ENCODE measurements around the gene MIGA2.
"Not testable (repeated sequence)": the region's sequence is repeated elsewhere in the genome, so short reads cannot be mapped to it uniquely, and the experiment has no call there.

MIGA2 gene, protein sequence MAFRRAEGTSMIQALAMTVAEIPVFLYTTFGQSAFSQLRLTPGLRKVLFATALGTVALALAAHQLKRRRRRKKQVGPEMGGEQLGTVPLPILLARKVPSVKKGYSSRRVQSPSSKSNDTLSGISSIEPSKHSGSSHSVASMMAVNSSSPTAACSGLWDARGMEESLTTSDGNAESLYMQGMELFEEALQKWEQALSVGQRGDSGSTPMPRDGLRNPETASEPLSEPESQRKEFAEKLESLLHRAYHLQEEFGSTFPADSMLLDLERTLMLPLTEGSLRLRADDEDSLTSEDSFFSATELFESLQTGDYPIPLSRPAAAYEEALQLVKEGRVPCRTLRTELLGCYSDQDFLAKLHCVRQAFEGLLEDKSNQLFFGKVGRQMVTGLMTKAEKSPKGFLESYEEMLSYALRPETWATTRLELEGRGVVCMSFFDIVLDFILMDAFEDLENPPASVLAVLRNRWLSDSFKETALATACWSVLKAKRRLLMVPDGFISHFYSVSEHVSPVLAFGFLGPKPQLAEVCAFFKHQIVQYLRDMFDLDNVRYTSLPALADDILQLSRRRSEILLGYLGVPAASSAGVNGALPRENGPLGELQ

DNA sequence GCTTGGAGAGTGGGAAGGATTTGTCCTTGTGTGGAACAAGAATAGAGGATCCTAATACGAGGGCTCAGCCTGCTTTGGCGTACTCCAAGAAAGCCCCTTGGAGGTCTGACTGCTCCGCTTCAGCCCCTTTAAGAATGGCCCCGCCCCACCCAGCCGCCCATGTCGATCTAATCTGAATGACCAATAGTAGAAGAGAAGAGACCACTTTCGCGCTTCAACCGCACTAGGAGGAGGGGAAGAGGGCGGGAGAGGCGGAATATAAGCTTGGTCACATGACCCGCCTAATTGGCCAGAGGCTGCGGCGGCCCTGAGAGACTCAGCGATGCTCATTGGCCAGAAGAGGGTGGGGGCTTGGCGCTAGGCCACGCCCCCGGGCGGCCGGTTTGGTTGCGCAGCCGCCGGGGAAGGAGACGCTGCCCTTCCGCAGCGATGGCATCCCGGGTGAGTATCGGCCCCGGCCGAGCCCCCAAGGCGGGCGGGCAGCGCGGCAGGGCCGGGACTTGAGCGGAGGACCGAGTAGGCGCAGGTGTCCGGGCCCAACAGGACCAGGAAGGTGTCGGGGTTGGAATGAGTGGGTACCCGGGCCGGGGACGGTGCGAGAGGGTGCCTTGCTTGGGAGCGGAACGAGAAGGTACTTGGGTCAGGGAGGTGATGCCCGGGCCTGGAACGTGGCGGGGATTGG lies at the start of gene MIGA2:
Gene MIGA2 (plus strand): TSS at position 386 of the 682 bp plus-strand sequence. CDS start 3,969 bp downstream, outside the sequence.
- peak; percentile 94 for DNase-seq (ENCODE audit: low read depth)

DNA sequence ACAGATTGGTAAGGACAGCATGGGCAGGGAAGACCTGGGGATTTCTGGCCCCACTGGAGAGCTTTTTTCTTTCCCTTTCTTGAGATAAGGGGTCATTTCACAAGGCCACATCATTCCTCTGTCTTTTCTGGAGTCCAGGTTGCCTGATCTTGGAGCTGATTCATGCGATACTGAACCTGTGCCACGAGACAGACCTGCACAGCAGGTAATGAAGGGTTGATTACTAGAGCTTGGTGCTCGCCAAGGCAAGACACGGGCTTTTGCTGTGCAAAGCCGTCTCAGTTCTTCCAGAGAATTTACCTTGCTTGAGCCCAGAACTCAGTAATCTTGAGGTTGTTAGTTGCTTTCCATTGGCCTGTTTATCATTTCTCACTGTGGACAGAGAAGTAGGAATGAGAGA lies 49.8 kb upstream of the MIGA2 start:
- no peak for DNase-seq (ENCODE audit: low read depth)

DNA sequence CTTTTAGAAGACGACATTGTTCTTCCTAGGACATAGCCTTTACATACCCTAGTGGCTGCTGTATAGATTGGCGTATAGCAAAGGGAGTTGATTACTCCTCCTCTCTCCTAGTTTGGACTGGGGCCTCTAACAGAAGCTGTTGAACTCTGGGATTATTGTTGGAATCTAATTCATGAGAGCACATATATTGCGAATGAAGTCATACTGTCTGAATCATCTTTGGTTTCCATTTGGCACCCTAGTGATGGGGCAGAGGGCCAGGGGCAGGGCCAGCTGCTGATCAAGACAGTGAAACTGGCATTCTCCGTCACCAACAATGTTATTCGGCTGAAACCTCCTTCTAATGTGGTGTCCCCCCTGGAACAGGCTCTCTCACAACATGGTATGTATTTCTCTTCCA lies 48.6 kb upstream of the MIGA2 start:
- DNase-seq (ENCODE audit: low read depth), result peak; percentile 56

DNA sequence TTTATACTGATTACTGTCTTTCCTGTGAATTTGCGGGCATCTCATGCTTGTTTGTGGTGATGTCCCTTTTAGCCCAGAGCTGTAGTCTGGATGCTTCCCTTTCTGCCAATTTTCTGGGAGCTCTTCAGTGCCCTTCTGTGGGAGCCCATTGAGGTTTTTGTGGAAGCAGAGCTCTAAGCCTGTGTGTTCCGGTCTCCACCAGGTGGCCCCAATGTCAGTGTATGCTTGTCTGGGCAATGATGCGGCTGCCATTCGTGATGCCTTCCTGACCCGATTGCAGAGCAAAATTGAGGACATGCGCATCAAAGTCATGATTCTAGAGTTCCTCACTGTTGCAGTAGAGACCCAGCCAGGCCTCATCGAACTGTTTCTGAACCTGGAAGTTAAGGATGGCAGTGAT lies 43.4 kb upstream of the MIGA2 start:
- no peak for DNase-seq (ENCODE audit: low read depth)

DNA sequence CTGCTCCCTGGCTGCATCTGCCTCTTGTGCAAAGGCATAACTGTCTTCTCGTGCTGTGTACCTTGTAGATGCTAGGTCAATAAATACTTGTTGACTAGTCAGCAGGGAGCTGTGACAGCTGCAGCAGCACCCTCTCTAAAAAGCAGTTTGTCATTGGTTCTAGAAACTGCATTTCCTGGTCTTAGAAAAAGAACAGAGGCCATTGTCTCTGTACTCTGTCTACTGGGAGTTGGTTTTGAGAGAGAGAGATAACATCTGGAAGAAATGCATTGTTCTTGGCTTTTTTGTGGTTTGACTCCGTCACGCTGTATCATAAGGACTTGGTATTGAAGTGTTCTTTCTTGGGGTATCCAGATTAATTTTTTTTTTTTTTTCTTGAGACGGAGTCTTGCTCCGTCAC lies 40.6 kb upstream of the MIGA2 start:
- no peak for DNase-seq (ENCODE audit: low read depth)

DNA sequence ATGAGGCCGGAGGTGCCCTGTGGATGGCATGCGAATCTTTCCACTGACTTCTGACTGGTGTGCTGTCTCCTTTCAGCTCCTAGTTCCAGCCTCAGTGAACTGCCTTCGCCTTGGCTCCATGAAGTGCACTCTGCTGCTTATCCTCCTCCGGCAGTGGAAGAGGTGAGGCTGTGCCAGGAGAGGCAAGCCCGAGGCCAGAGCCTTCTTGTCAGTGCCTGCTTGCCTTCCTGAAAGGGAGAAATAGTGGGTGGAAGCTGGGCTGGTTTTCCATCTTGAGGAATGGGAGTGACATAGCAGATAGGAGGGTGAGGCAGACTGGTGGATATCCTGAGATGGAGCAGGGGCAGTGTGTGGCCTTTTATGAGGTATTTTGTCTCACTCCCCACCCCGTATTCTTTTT lies 38.0 kb upstream of the MIGA2 start:
- DNase-seq (ENCODE audit: low read depth), result no peak

DNA sequence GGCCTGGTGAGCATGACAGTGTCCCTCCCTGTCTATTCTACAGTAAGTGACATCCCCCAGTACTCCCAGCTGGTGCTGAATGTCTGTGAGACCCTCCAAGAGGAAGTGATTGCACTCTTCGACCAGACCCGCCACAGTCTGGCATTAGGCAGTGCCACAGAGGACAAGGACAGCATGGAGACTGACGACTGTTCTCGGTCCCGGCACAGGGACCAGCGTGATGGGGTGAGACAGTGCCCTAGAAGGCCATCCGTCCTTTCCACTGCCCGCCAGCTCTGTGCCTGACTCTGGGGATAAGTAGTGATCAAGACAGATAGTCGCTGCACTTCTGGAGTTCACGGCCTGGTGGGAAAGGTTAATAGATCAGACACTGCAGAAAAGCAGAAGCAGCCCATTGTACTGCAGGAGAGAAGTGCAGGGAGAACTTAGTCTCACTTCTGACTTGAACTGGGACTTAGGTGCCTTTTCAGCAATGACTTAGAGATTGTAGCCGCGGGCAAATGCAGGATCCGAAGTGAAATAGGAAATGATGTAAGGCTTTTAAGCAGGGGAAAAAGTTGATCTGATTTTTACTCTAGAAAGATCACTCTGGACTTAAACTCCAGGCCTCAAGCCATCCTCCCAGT lies 36.7 kb upstream of the MIGA2 start:
- DNase-seq (ENCODE audit: low read depth), result no peak

DNA sequence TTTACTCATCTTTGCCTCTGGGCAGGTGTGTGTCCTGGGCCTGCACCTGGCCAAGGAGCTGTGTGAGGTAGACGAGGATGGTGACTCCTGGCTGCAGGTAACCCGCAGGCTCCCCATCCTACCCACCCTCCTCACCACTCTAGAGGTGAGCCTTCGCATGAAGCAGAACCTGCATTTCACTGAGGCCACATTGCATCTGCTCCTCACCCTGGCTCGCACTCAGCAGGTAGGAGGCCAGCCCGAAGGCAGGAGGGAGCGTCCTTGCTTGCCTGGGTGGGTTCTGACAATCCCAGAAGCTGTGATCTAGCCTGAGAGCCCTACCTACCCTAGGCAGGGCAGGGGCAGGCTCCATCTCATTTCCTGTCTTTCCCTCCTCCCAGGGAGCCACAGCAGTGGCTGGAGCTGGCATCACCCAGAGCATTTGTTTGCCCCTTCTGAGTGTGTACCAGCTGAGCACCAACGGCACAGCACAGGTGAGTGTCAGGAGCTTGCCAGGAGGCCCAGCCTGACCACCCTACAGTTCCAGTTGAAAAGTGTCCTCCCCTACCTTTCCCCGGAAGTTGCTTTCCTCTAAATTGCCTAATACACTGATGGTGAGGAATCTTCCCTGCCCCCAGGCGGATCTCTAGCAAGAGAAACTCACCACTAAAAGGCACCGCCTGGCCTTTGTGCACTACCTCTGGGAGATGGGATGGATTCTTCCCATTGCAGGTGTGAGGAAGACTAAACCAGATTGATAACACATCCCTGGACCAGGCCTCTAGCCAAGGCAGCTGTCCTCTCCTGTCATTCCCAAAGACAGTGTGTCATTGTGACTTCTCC lies 34.7 kb upstream of the MIGA2 start:
- DNase-seq (ENCODE audit: low read depth), result no peak

DNA sequence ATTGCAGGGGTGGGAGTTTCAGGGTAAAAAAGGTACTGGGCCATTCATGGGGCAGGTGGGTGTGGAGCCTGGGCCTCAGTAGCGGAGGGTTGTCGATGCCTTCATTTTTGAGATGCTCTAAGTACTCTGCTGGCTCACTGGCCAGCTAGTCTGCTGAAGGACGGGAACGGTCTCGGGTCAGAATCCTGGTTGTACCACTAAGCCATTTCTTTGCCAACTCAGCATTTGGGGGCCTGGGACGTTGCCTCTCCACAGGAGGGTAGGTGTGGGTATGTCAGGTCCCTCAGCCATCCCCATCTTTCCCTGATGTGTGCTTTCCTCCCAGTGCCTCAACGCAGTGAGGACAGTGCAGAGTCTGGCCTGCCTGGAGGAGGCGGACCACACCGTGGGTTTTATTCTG lies 33.4 kb upstream of the MIGA2 start:
- DNase-seq (ENCODE audit: low read depth), result no peak

DNA sequence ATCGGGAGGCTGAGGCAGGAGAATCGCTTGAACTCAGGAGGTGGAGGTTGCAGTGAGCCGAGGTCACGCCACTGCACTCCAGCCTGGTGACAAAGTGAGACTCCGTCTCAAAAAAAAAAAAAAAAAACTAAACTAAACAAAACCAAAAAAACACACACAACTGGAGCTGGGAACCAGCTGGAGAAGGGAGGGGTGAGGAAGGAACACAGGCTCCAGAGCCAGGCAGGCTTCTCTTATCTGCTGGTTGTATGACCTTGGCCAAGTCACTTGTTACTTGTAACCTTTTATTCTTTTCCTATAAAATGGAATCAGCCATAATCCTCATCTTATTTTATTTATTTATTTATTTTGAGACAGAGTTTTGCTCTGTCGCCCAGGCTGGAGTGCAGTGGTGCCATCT lies 32.3 kb upstream of the MIGA2 start:
- DNase-seq (ENCODE audit: low read depth), result not testable (repeated sequence)

DNA sequence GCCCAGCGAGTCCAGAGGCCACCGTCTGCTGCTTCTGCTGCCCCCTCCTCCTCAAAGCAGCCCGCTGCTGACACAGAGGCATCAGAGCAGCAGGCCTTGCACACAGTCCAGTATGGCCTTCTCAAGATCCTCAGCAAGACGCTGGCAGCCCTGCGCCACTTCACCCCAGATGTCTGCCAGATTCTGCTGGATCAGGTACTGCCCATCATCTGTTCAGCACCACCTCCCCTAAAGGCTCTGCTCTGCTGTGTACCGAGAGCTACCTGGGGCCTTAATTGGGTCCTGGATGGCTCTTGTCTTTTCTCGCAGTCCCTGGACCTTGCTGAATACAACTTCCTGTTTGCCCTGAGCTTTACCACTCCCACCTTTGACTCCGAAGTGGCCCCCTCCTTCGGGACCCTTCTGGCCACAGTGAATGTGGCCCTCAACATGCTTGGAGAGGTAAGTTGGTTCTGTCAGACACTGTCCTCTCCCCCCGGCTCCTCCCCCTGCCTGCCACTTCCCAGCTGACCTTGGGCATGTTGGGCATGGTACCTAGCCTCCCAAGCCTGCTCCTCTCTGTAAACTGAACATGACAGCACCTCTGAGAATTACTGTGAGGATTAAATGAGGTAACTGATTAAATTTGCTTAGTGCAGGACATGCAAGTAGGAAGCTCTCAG lies 31.0 kb upstream of the MIGA2 start:
- no peak for DNase-seq (ENCODE audit: low read depth)

DNA sequence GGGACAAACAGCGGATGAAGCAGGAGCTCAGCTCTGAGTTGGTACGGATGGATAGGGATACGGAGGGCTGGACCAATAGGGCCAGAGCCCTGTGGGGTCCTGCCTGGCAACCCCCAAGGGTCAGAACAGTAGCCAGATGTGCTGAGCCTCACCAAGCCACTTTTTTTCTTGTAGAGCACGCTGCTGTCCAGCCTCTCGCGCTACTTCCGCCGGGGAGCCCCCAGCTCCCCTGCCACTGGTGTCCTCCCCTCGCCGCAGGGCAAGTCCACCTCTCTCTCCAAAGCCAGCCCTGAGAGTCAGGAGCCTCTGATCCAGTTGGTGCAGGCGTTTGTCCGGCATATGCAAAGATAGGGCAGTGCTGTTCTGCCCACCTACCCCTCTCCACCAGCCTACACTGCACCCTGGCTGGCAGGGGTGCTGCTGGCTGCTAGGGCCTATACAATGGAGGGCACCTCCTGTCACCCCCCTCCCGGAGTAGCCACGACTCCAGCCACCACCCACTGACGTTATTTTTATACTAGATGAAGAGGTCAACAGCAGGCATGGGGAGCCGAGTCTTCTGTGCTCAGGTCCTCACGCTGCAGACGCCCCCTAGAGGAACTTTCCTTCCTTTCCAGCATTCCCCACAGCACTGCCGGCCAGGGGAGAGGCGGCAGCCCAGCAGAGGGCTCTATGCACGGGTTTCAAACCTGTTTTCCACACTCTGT lies 29.9 kb upstream of the MIGA2 start:
- peak; percentile 27 for DNase-seq (ENCODE audit: low read depth)

DNA sequence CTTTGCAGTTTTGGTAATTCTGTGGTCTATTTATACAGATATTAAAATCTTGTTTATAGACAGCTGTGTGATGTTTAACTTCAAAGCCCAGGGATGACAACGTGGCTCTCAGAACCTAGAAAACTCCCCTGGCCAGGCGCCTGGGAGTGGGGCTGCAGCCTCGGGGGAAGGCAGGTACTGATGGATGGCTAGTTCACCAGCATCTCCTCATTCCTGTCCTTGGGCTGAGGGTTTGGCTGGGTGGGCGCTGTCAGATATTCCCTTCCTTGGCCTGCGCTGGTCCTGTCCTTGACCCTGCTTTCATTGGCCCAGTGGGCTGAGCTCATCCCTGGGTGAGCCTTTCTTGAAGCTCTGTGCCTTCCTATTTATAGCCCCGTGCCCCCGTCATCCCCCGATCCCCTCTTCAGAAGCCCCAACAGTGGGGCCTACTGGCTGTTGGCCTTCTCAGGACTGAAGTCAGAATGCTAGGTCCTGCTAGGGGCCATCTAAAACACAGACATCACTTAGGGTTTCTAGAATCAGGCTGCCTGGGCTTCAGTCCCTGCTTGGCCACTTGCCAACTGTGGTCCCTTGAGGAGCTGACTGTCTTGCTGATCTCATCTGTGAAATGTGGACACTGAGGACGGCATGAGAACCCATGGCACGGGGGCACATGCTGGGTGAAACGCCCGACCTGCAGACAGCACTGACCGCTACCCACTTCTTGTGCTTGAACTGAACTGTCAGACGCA lies 29.2 kb upstream of the MIGA2 start:
- DNase-seq (ENCODE audit: low read depth), result no peak

DNA sequence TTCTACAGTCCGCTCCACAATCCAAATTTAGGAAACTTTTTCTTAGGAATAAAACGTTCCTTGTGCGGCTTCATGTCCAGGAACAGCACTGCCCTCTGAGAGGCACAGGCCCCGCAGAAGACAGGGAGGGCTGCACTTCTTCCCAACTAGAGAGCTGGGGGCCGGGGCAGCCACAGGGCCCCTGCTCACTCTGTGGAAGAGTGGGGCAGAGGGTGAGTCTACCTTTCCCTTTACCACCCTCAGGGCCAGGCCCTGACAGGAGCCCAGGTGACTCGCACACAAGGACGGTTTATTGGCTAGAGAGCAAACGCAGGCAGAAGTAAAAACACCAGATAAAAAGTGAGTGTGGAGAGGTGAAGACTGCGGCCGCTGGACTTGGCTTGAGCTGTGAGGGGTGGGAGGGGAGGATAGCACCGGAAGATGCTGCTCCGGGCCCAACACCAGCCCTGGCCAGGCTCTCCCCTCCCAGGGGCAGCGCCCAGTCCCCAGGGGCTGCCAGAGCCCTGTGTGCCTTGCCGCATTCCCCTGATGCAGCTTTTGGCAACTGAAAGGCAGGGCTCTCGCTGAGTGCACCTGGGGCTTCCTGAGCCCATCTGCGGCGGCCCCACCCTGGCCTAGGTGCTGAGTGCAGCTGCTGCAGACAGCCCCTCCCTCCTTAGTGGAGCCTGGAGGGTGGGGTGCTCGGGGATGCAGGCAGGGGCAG lies 28.5 kb upstream of the MIGA2 start:
- no peak for DNase-seq (ENCODE audit: low read depth)

DNA sequence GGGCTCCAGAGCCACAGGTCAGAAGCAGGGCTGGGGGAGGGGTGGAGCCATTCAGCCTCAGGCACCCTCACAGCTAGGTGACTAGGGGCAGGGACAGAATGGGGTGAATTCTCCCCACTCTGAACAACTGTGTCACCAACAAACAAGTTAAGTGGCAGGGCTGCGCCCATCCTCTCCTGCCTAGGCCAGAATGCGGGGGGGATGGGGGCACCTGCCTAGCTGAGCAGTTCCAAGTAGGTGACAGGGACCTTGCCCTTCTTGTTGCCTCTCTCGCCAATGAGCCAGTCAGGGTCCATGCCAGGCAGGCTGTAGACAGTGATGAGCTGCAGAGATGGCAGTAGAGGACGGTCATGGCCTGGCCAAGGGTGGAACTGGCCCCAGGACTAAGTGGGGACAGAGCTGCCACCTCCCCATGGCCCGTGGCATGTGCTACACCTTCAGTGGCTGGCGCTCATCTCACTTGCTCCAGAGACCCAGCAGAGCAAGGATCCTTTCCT lies 27.9 kb upstream of the MIGA2 start:
- no peak for DNase-seq (ENCODE audit: low read depth)

DNA sequence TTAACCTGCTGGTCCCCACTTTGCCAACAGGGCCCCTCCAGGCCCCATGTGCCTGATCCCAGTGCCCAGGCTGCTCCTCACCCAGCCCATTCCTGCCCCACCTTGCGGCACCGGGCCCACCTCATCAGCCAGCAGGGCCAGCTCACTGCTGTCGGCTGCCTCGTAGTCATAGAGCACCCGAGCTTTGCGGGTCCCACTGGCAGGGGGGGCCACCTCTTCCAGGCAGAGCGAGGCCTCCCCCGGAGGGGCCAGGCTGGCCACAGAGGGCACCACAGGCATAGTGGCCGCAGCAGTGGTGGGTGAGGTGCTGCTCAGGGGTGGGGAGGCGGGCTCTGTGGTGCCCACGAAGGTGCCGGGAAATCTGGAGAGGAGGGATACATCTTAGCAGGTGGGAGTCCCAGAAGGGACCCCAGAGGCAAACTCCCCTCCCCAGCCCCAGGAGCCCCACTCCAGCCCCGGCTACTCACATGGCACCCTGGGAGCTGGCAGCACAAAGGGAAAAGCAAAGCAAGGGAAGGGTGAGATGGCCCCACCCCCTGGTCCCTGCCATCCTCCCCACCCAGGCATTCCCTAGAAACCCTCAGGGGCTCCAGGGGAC lies 27.3 kb upstream of the MIGA2 start:
- no peak for DNase-seq (ENCODE audit: low read depth)

DNA sequence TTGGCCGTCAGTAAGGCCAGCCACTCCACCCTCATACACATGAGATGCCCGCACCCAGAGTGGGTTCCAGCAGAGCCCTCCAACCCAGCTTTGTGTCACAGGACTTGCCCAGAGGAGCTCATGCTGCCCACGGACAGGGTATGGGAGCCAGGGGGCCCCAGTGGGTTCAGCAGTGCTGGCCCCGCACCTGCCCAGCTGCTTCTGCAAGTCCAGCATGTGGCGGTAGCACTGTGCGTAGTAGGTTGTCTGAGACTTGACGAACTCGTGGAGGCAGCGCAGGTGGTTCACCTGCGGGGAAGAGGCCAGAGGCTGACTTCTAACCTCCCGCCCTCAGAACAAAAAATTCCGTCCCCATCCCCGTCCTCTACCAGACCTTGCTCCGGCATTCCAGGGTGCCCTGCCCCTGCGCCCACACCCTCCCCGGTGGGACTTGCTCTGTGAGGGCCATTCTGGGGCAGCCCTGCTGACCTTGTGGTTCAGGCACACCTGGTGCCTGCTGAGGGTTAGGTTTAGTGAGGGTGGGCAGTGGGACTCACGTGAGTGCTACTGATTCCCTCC lies 26.8 kb upstream of the MIGA2 start:
- DNase-seq (ENCODE audit: low read depth), result no peak

DNA sequence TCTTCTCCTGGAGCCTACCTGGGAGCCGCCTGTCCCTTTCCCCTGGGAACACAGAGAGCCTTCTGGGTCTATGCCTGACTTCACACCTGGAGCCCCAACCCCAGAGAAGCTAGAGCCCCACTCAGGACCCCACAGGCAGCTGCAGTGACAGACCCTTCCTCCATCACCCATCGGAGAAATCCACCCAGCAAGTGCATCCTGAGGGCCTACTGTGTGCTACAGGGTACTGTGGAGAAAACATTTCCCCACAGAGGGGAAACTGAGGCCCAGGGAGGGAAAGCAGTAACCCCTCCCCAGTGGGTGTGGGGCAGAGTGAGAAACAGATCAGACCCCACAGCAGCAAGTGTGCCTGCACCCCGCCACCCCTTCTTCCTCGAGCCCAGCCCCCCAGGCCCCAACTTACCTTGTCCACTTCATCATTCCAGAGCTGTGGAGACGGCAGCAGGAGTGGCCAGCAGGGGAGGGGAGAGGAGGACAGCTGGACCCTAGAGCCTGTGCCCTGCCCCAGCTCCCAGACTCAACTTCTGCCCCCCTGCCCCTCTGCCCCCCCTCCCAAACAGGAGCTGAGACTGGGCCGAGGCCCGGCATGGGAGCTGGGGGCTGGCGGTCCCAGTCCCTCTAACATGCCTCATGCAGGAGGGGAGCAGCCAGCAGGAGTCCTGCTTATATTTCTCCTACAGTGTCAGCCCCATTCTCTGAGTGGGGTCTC lies 26.0 kb upstream of the MIGA2 start:
- DNase-seq (ENCODE audit: low read depth), result no peak
